OCI-LY1 (cell line): Measurements from ENCODE around the gene PRDM1.

Source experiments
- CTCF ChIP-seq: fragments of 200-600 bp; sonication (generic), shearing (Covaris generic); IDR thresholded peaks from 2 replicates; pipeline ENCODE4 v1.5.1; 2017; ENCODE audit warnings: mild to moderate bottlenecking, antibody characterized with exemption, low read length, moderate library complexity, mixed read lengths
- EZH2 ChIP-seq: fragments of 200-600 bp; sonication (generic), shearing (Covaris generic); IDR thresholded peaks from 2 replicates; pipeline ENCODE4 v1.8.0; 2017; ENCODE audit warnings: borderline replicate concordance, mixed run types, mild to moderate bottlenecking, antibody characterized with exemption, low read length, moderate library complexity, mixed read lengths

DNA sequence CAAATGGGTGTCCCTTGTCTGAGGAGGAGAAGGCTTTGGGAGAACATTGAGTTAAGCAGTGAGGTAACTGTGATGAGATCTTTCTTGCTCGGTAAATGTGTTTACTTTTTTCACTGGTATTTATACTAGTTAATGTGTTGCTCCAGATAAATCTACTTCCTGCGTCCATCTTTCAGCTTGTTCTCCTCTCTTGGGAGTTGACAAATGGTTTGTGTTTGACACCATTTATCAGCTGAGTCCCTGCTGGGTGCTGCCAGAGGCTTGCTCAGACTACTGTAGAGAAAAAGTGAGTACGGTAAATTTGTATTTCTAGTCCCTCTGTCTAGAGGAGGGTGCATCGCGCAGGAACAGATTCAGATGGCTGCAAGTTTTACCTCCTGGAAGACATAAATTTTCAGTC, 8.3 kb upstream of the PRDM1 start:
- TF ChIP-seq CTCF (no peak), EZH2 (no peak)
